Uterus (tissue), 2 donors: ENCODE results near the gene RAB26.

Experiments
- POLR2A ChIP-seq, 2 donors: fragments of 450-650 bp; IDR thresholded peaks; one replicate each; pipeline ENCODE4 v1.6.1; 2016; ENCODE audit warnings: antibody characterized with exemption in 2 of 2, mild to moderate bottlenecking in 1 of 2, moderate library complexity in 1 of 2
- TF ChIP-seq, protein P1 (sequence below), 4 experiments: fragments of 200-600 bp in 2 of 4; fragments of 450-650 bp in 2 of 4; sonication (generic) in 2 of 4; IDR thresholded peaks; one replicate each; pipeline ENCODE4 v1.5.1; 2016 to 2019; ENCODE audit warnings: antibody characterized with exemption in 4 of 4, mild to moderate bottlenecking in 2 of 4, moderate library complexity in 1 of 4

- TF ChIP-seq, protein P1, sequence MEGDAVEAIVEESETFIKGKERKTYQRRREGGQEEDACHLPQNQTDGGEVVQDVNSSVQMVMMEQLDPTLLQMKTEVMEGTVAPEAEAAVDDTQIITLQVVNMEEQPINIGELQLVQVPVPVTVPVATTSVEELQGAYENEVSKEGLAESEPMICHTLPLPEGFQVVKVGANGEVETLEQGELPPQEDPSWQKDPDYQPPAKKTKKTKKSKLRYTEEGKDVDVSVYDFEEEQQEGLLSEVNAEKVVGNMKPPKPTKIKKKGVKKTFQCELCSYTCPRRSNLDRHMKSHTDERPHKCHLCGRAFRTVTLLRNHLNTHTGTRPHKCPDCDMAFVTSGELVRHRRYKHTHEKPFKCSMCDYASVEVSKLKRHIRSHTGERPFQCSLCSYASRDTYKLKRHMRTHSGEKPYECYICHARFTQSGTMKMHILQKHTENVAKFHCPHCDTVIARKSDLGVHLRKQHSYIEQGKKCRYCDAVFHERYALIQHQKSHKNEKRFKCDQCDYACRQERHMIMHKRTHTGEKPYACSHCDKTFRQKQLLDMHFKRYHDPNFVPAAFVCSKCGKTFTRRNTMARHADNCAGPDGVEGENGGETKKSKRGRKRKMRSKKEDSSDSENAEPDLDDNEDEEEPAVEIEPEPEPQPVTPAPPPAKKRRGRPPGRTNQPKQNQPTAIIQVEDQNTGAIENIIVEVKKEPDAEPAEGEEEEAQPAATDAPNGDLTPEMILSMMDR (IDR thresholded peaks at IDR 0.05), result no peak
- TF ChIP-seq POLR2A (IDR thresholded peaks at IDR 0.05), result no peak
These were observed 29.1 kb downstream of the RAB26 start for GRCh38 chr16:2177561-2177960.
